GM19193 (cell line): ENCODE results near the gene UBXN2A.

Source experiments
- POLR2A ChIP-seq: IDR thresholded peaks from 4 replicates; pipeline ENCODE4 v1.6.1; 2011; ENCODE audit not compliant: insufficient read depth, insufficient read length; ENCODE audit errors: extremely low read depth

UBXN2A gene

GRCh38 chr2:23925702-23926289, 14.5 kb upstream of the UBXN2A start:
- TF ChIP-seq POLR2A: peak; percentile 84

GRCh38 chr2:23926290-23926749, 13.9 kb upstream of the UBXN2A start:
- TF ChIP-seq POLR2A: no peak

DNA sequence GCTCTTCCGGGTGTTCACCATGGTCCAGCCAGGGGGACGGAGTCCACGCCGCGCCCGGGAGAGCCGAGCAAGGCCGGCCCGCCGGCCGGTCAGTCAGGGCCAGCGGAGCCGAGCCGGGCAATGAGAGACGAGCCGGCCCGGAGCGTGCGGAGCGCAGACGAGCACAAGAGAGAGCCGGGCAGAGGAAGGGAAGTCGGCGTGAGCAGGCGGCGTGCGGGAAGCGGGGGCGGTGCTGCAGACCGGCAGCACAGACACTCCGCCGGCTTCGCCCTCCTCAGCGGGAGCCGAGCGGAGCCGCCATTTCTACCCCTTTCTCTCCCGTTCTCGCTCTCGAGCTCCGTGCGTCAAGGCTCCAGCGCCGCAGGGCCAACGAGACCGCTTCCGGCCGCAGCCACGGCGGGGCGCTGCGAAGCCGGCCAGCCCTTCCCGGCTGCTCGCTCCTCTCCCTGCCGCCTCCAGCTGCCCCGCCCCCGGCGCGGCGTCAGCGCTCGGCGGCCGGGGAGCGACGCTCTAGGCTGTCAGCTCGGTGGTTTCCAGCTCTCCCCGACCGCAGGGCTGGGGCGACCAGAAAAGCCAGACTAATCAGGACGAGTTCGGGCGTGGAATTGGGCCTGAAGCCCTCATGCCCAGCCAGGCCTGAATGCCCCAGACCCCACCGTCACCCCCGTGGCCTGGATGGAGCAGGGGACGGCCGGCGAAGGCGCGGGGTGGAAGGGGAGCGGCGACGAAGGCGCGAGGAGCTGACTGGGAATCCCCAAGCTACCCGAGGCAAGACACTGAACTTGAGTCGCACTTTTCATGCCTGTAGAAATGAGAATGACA, 13.3 kb upstream of the UBXN2A start, which contains the start of gene ATAD2B:
TSS of gene ATAD2B (minus strand) at position 374 of the 822 bp plus-strand sequence. CDS start at position 21, 353 bp downstream.
- peak; percentile 91 for TF ChIP-seq POLR2A

DNA sequence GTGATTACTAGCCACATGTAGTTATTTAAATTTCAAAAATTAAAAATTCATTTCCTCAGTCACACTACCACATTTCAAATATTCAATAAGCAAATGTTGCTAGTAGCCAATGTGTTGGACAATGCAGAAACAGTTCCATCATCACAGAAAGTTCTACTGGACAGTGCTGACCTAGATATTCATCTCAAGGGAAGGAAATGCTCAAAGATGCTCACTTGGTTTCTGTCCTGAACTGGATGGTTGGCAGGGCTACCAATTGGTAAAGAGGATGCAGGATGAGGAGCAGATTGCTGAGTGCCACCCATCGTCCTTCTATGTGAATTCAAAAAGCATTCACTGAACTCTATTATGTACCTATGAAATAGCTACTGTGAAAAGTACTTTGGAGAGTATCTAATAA, 6.0 kb upstream of the UBXN2A start:
- no peak for TF ChIP-seq POLR2A

DNA sequence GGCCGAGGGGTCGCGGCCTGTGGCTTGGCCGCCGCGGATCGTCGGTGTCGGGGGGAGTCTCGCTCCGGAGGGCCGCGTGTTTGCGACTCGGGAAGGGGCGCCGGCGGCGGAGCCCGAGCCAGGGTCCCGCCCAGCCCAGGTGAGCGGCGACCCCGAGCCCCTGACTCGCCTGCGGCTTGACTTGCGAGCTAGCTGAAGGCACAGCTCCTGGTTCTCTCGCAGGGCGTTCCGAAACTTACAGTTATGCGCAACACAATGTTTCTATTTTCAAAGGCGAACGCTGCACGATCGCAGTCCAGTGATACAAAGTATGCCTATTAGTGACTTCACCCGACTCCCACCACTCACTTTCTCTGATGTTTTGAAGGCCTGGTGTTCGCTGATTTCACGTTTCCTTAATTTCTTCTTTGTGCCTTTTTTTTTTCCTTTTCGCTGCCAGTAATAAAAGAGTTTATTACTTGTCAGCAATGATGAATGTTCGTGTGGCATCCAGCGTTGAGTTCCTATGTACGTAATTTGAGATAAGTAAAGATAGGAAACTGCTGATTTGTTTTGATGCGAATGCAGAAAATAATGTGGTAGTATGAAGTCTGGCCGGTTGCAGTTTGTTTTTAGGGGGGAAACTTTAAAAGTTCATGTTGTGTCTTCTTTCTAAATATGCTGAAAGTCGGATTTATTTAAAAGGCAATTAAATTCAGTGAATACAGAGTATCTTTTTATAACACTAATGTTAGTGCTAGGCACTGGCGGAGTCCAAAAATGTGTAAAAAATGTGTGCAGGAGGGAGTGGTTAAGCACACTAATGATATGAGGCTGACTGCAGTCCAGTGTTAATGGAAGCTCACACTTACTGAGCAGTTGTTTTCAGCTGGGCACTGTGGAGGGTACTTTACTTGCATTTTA, 706 bp downstream of the UBXN2A start:
- TF ChIP-seq POLR2A: no peak

GRCh38 chr2:23941644-23942043, 1.4 kb downstream of the UBXN2A start:
- no peak for TF ChIP-seq POLR2A

GRCh38 chr2:23943666-23944065, 3.4 kb downstream of the UBXN2A start:
- no peak for TF ChIP-seq POLR2A

DNA sequence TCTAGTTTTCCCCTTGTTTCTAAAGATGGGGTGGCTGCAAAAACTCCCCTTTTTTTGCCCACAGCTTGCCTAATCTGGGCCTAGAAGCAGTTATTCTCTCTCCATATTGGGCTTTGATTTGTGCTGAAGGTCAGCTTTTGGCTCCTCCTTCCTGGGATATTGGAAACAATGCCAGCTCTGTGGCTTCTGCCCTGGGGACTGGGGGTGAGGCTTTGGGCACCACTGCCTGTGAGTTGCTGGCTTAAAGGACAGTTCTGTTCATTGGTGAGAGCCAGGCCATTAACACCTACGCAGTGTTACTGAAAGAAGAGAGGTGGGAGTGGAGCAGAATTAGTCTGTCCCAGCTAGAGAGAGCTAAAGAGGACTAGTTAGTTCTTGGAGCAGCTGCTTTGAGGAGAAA, 4.3 kb downstream of the UBXN2A start:
- no peak for TF ChIP-seq POLR2A

DNA sequence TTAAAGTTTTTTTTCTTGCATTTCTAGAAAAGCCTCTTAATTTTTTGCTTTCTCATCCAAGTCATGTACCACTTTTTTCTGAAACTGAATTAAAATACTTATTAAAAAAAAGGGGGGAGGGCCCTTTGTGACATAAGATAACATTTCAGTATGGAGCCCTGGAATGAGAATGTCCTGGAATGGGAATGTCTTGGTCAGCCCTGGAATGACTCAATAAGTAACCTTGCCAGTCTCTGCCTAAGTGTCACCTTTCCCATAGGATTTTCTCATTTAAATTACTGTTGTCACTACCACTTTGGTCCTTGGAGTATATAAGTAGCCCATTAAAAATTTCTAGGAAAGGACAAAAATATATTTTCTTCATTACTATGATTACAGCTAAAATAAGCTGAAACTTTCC, 4.7 kb downstream of the UBXN2A start:
- no peak for TF ChIP-seq POLR2A

GRCh38 chr2:23947350-23947749, 7.1 kb downstream of the UBXN2A start:
- no peak for TF ChIP-seq POLR2A

- TF ChIP-seq POLR2A: no peak
Measured at GRCh38 chr2:23953625-23954024, 13.4 kb downstream of the UBXN2A start.

DNA sequence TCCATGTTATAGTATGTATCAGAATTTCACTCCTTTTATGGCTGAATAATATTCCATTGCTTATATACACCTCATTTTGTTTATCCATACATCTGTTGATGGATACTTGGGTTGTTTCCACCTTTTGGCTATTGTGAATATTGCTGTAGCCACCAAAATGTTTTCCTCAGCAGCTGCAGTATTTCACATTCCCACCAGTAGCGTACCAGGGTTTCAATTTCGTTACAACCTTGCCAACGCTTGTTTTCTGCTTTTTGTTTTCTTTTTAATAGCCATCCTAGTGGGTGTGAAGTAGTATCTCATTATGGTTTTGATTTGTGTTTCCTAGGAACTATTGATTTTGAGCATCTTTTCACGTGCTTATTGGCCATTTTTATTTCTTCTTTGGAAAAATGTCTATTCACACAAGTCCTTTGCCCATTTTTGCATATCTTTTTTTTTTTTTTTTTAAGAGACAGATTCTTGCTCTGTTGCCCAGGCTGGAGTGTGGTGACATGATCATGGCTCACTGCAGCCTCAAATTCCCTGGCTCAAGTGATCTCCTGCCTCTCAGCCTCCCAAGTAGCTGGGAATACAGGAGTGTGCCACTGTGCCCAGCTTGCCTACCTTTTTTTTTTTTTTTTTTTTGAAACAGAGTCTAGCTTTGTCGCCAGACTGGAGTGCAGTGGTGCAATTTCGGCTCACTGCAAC, 14.2 kb downstream of the UBXN2A start:
- TF ChIP-seq POLR2A: no peak

DNA sequence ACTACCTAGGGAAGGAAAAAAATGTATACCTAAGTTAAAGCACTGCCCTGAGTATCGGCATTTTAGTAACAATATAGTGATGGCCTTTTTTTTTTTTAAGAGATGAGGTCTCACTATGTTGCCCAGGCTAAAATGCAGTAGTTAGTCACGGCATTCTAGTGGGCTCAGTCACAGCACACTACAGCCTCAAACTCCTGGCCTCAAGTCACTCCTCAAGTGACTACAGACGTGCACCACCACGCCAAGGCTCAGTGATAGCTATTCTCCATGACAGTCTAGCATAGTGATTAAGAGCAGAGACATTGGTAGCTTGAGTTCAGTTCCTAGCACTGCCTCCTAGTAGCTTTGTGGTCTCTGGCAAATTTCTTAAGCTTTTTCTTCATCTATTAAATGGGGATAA, 27.6 kb downstream of the UBXN2A start:
- TF ChIP-seq POLR2A: no peak

GRCh38 chr2:23976883-23977282, 36.6 kb downstream of the UBXN2A start:
- no peak for TF ChIP-seq POLR2A
